Calu3 (cell line): ENCODE measurements around the gene BMP8A. TPM values are rescaled to one million over a fixed set of nuclear protein-coding genes. Genes with fewer than 3 reads are reported as not detected.

Experiments used
- BruUV-seq: library from RNA; stranded (reverse); fragments of 400-500 nt; replicated peaks from 2 replicates; lab custom pipeline; 2021; lab: Mats Ljungman, UMichigan
- CTCF ChIA-PET: fragments of 300-600 bp; sonication (Branson Sonifier 250); formaldehyde crosslinking; loops from one replicate; lab custom pipeline; 2022; ENCODE audit warnings: antibody characterized with exemption; lab: Charles Lee
- DNase-seq: peaks from one replicate; pipeline ENCODE4 v3.0.0; 2022
- H3K27ac Mint-ChIP-seq: one replicate; pipeline ENCODE4 v1.8.0; 2022; ENCODE audit warnings: mixed read lengths; ENCODE audit not compliant: unreplicated experiment
- H3K27me3 Mint-ChIP-seq: one replicate; pipeline ENCODE4 v1.8.0; 2022; ENCODE audit warnings: mixed read lengths; ENCODE audit not compliant: unreplicated experiment
- H3K36me3 Mint-ChIP-seq: one replicate; pipeline ENCODE4 v1.8.0; 2022; ENCODE audit warnings: mild to moderate bottlenecking, moderate library complexity, mixed read lengths; ENCODE audit not compliant: insufficient read depth, unreplicated experiment
- H3K4me1 Mint-ChIP-seq: one replicate; pipeline ENCODE4 v1.8.0; 2022; ENCODE audit warnings: mild to moderate bottlenecking, low read depth, mixed read lengths; ENCODE audit not compliant: unreplicated experiment
- H3K4me3 Mint-ChIP-seq: one replicate; pipeline ENCODE4 v1.8.0; 2022; ENCODE audit warnings: mild to moderate bottlenecking, low read depth, moderate library complexity, mixed read lengths; ENCODE audit not compliant: unreplicated experiment
- H3K9me3 Mint-ChIP-seq: one replicate; pipeline ENCODE4 v1.8.0; 2022; ENCODE audit warnings: low read depth, mixed read lengths; ENCODE audit not compliant: unreplicated experiment
- CTCF ChIP-seq: fragments of 200-600 bp; IDR thresholded peaks from one replicate; pipeline ENCODE4 v1.8.0; 2022; ENCODE audit warnings: antibody characterized with exemption; ENCODE audit not compliant: unreplicated experiment
- intact Hi-C: fragments of 100-400 bp; cut with micrococcal nuclease; formaldehyde crosslinking; loops from one replicate; pipeline ENCODE4 v1.10.0; 2022; ENCODE audit not compliant: unreplicated experiment
- total RNA-seq: library from RNA; stranded (reverse); gene quantifications from 2 replicates; pipeline ENCODE4 v1.2.3, GENCODE V29; 2022

BMP8A gene
- total RNA-seq, 1 experiment from 2014 or later = 0.40 TPM

GRCh38 chr1:39570477-39571177, 79.2 kb downstream of the BMP8A start:
- no TSS peak for BruUV-seq
- intact Hi-C loops = no loop called here
- CTCF ChIA-PET = no interaction called here

GRCh38 chr1:39571178-39571483, 79.7 kb downstream of the BMP8A start:
- no peak for TF ChIP-seq CTCF
- CTCF ChIA-PET = no interaction called here
- intact Hi-C loops = no loop called here
- no peaks in the 10 kb centered on the region for H3K9me3 Mint-ChIP-seq
- no TSS peak for BruUV-seq
- H3K36me3 Mint-ChIP-seq = peaks cover 86% of the 10 kb centered on the region
- no peak overlapping the region for H3K27ac Mint-ChIP-seq
- no peak for DNase-seq
- H3K4me1 Mint-ChIP-seq = peaks cover 65% of the 10 kb centered on the region
- H3K27me3 Mint-ChIP-seq = no peaks in the 10 kb centered on the region
- no peak overlapping the region for H3K4me3 Mint-ChIP-seq

More at GRCh38 chr1:39570477-39571177, 79.2 kb downstream of the BMP8A start:
- Mint-ChIP-seq H3K4me3 (no peak overlapping the region), H3K36me3 (peaks cover 86% of the 10 kb centered on the region), H3K27me3 (no peaks in the 10 kb centered on the region), H3K9me3 (no peaks in the 10 kb centered on the region), H3K27ac (no peak overlapping the region), H3K4me1 (peaks cover 66% of the 10 kb centered on the region)
- no peak for TF ChIP-seq CTCF
- DNase-seq = no peak

- DNase-seq = no peak
- no peak for TF ChIP-seq CTCF
- CTCF ChIA-PET = no interaction called here
- H3K27me3 Mint-ChIP-seq = no peaks in the 10 kb centered on the region
- peaks cover 51% of the 10 kb centered on the region for H3K4me1 Mint-ChIP-seq
- intact Hi-C loops = no loop called here
- no peak overlapping the region for H3K27ac Mint-ChIP-seq
- H3K36me3 Mint-ChIP-seq = peaks cover 79% of the 10 kb centered on the region
- BruUV-seq = no TSS peak
- H3K4me3 Mint-ChIP-seq = peak overlapping the region; percentile 86
- no peaks in the 10 kb centered on the region for H3K9me3 Mint-ChIP-seq
These were observed 81.1 kb downstream of the BMP8A start for GRCh38 chr1:39572379-39573096.

GRCh38 chr1:39573097-39573465, 81.6 kb downstream of the BMP8A start:
- Mint-ChIP-seq H3K27me3 (no peaks in the 10 kb centered on the region), H3K9me3 (no peaks in the 10 kb centered on the region), H3K4me1 (peaks cover 45% of the 10 kb centered on the region), H3K4me3 (peak overlapping the region; percentile 86), H3K36me3 (peaks cover 73% of the 10 kb centered on the region), H3K27ac (peak overlapping the region; percentile 7)
- TF ChIP-seq CTCF = no peak
- no peak for DNase-seq
- no TSS peak for BruUV-seq
- intact Hi-C loops = no loop called here
- CTCF ChIA-PET = no interaction called here
